Activated naive CD8-positive, alpha-beta T cell (primary cell): Measurements from ENCODE around the gene NCAPH2.
"Not testable (repeated sequence)": the region's sequence is repeated elsewhere in the genome, so short reads cannot be mapped to it uniquely, and the experiment has no call there.

ENCODE experiments used
- H3K27ac Mint-ChIP-seq: one replicate; pipeline ENCODE4 v1.8.0; 2021; ENCODE audit warnings: mixed read lengths
- H3K27me3 Mint-ChIP-seq: one replicate; pipeline ENCODE4 v1.8.0; 2021; ENCODE audit warnings: mixed read lengths
- H3K36me3 Mint-ChIP-seq: one replicate; pipeline ENCODE4 v1.8.0; 2021; ENCODE audit warnings: mixed read lengths
- H3K4me1 Mint-ChIP-seq: one replicate; pipeline ENCODE4 v1.8.0; 2021; ENCODE audit warnings: low read depth, mixed read lengths
- H3K4me3 Mint-ChIP-seq: one replicate; pipeline ENCODE4 v1.8.0; 2021; ENCODE audit warnings: mild to moderate bottlenecking, mixed read lengths
- H3K9me3 Mint-ChIP-seq: one replicate; pipeline ENCODE4 v1.8.0; 2021; ENCODE audit warnings: low read depth, mixed read lengths

Gene NCAPH2

GRCh38 chr22:50533856-50534711 is 26.1 kb downstream of the NCAPH2 start:
- Mint-ChIP-seq H3K27ac (peak overlapping the region; percentile 76), H3K4me1 (peaks cover 28% of the 10 kb centered on the region), H3K4me3 (peak overlapping the region; percentile 60)
- not testable (repeated sequence) for H3K9me3 Mint-ChIP-seq, H3K27me3 Mint-ChIP-seq, H3K36me3 Mint-ChIP-seq

- Mint-ChIP-seq H3K4me1 (peaks cover 38% of the 10 kb centered on the region), H3K4me3 (no peak overlapping the region)
These were observed 27.1 kb downstream of the NCAPH2 start for GRCh38 chr22:50535113-50535512.

DNA sequence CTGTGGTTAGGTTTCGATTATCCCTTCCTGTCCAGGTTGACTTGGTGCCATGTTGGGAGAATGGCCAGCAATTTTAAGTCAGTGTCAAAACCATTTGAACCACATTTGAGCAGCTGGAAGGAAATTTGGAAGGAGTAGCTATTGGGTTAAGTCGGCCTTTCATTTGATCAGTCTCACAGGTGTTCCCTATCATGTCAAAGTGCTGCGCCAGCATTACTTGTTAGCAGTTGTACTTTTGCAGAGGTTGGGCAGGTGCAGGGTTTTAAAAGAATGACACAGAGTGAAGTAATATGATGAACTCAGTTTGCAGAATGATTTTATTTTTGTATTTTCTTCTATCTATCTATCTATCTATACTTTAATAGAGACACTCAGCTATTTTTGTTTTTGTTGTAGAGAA is 28.2 kb downstream of the NCAPH2 start:
- no peaks in the 10 kb centered on the region for H3K9me3 Mint-ChIP-seq
- no peak overlapping the region for H3K4me3 Mint-ChIP-seq
- H3K4me1 Mint-ChIP-seq: peaks cover 47% of the 10 kb centered on the region
- no peaks in the 10 kb centered on the region for H3K27me3 Mint-ChIP-seq
- H3K27ac Mint-ChIP-seq: no peak overlapping the region
- H3K36me3 Mint-ChIP-seq: no peaks in the 10 kb centered on the region

More at GRCh38 chr22:50535113-50535512, 27.1 kb downstream of the NCAPH2 start:
- Mint-ChIP-seq H3K9me3 (no peaks in the 10 kb centered on the region), H3K27ac (peak overlapping the region; percentile 22), H3K27me3 (no peaks in the 10 kb centered on the region), H3K36me3 (no peaks in the 10 kb centered on the region)

DNA sequence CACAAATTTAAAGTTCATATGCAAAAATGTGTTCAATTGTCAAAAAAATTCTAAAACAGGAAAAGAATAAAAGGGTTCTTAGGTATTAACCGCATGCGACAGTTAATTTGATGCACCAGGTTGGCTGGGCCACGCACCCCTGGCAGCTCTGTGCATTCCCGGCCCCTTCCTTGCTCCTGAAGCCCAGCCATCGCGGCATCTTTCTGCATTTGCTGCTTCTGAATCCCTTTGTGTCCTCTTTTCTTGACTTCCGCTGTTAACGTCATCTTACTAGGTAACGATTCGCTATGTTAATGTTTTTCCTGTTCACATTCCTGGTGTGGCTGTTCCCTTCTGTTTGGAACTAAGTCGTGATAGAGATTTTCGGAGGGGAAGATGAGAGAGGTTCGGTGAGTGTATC is 29.7 kb downstream of the NCAPH2 start:
- peaks cover 56% of the 10 kb centered on the region for H3K4me1 Mint-ChIP-seq
- no peaks in the 10 kb centered on the region for H3K36me3 Mint-ChIP-seq
- no peaks in the 10 kb centered on the region for H3K27me3 Mint-ChIP-seq
- H3K4me3 Mint-ChIP-seq: peak overlapping the region; percentile 21
- H3K9me3 Mint-ChIP-seq: no peaks in the 10 kb centered on the region
- peak overlapping the region; percentile 98 for H3K27ac Mint-ChIP-seq

DNA sequence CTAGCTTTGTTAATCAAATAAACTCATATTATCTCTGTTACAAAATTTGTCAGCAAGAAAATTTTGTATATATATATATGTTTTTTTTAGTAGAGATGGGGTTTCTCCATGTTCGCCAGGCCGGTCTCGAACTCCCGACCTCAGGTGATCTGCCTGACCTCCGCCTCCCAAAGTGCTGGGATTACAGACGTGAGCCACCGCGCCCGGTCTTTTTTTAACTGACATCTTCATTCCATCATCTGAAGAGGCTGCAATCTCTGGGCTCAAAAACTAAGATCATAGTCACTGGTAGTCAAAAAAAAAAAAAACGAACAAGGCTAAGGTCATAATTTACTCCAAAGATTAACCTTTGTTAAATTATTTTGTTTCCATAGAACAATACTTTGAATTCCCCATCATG is 32.4 kb downstream of the NCAPH2 start:
- Mint-ChIP-seq H3K27ac (peak overlapping the region; percentile 93), H3K4me1 (peaks cover 52% of the 10 kb centered on the region), H3K27me3 (no peaks in the 10 kb centered on the region), H3K4me3 (peak overlapping the region; percentile 35), H3K9me3 (no peaks in the 10 kb centered on the region), H3K36me3 (no peaks in the 10 kb centered on the region)

DNA sequence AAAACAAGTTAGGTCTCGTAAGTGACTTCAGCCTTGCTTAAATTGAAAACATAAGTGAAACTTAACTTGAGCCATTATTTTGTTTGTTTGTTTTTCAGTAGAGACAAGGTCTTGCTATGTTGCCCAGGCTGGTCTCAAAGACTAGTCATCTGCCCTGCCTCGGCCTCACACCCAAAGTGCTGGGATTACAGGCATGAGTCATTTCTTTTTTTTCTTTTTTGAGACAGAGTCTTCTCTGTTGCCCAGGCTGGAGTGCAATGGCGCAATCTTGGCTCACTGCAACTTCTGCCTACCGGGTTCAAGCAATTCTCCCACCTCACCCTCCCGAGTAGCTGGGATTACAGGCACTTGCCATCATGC is 33.6 kb downstream of the NCAPH2 start:
- not testable (repeated sequence) for H3K9me3 Mint-ChIP-seq, H3K36me3 Mint-ChIP-seq
- peaks cover 61% of the 10 kb centered on the region for H3K4me1 Mint-ChIP-seq

GRCh38 chr22:50542416-50542927 is 34.4 kb downstream of the NCAPH2 start:
- Mint-ChIP-seq H3K27ac (peak overlapping the region; percentile 93), H3K4me3 (peak overlapping the region; percentile 64), H3K9me3 (no peaks in the 10 kb centered on the region), H3K4me1 (peaks cover 61% of the 10 kb centered on the region), H3K27me3 (no peaks in the 10 kb centered on the region), H3K36me3 (no peaks in the 10 kb centered on the region)

More for the DNA sequence above, 33.6 kb downstream of the NCAPH2 start:
- peak overlapping the region; percentile 93 for H3K27ac Mint-ChIP-seq
- H3K27me3 Mint-ChIP-seq, H3K4me3 Mint-ChIP-seq: not testable (repeated sequence)

DNA sequence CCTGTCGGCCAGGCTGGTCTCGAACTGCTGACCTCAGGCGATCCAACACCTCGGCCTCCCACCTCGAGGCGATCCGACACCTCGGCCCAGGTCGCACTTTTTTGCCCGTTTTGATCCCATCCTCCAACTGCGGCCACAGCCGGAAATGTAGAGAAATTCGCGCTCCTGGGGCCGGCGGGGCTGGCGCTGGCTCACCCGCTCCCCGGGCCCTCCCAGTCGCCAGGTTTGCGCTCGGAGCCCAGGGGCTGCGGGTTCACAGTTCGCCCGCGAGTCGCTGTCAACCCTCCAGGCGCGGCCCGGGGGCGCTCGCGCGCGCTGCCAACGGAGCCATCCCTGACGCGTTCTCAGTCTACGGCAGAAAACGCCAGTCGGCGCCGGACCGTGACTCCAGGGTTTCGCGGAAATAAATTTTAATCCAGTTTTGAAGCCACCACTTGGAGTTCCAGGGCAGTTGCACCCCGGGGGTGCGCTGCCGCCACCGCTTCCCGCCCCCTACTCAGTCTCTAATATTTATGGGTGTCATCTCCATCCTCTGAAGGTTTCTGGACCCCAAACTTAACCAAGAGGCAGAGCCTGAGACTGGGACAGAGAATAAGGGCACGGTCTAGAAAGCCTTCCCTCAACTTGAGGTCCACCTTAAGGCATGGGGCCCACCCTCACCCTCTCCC is 36.2 kb downstream of the NCAPH2 start:
- Mint-ChIP-seq H3K4me3 (peak overlapping the region; percentile 52), H3K36me3 (no peaks in the 10 kb centered on the region), H3K27ac (peak overlapping the region; percentile 81), H3K4me1 (peaks cover 51% of the 10 kb centered on the region), H3K27me3 (no peaks in the 10 kb centered on the region), H3K9me3 (no peaks in the 10 kb centered on the region)

- peaks cover 49% of the 10 kb centered on the region for H3K4me1 Mint-ChIP-seq
- H3K4me3 Mint-ChIP-seq: peak overlapping the region; percentile 52
- no peaks in the 10 kb centered on the region for H3K27me3 Mint-ChIP-seq
- H3K27ac Mint-ChIP-seq: peak overlapping the region; percentile 81
- H3K36me3 Mint-ChIP-seq: no peaks in the 10 kb centered on the region
- H3K9me3 Mint-ChIP-seq: no peaks in the 10 kb centered on the region
These were observed 36.8 kb downstream of the NCAPH2 start for GRCh38 chr22:50544746-50545253.

- Mint-ChIP-seq H3K4me3 (peak within 1 kb of the TSS; percentile 52), H3K4me1 (peaks cover 51% of the 10 kb centered on the region), H3K27ac (peak within 1 kb of the TSS; percentile 81), H3K27me3 (no peaks in the 10 kb centered on the region), H3K36me3 (no peaks in the 10 kb centered on the region), H3K9me3 (no peaks in the 10 kb centered on the region)
These were observed 37.7 kb downstream of the NCAPH2 start, which contains the start of gene KLHDC7B for GRCh38 chr22:50545522-50546325. Gene KLHDC7B, plus strand, starts transcription at chr22:50545899. Its CDS starts 345 bp downstream, at chr22:50546244.

- Mint-ChIP-seq H3K4me1 (peaks cover 49% of the 10 kb centered on the region), H3K27me3 (no peaks in the 10 kb centered on the region), H3K9me3 (no peaks in the 10 kb centered on the region), H3K36me3 (no peaks in the 10 kb centered on the region), H3K27ac (peak overlapping the region; percentile 68), H3K4me3 (no peak overlapping the region)
These were observed 38.6 kb downstream of the NCAPH2 start for GRCh38 chr22:50546326-50547262.

- peak overlapping the region; percentile 79 for H3K27ac Mint-ChIP-seq
These were observed 39.4 kb downstream of the NCAPH2 start for GRCh38 chr22:50547263-50547985.

More at GRCh38 chr22:50547263-50547985, 39.4 kb downstream of the NCAPH2 start:
- Mint-ChIP-seq H3K36me3 (no peaks in the 10 kb centered on the region), H3K4me3 (peak overlapping the region; percentile 10), H3K9me3 (no peaks in the 10 kb centered on the region), H3K27me3 (no peaks in the 10 kb centered on the region), H3K4me1 (peaks cover 42% of the 10 kb centered on the region)
